ENCODE data around the gene KIAA0753. TPM values are rescaled to one million over a fixed set of nuclear protein-coding genes. Genes with fewer than 3 reads are reported as not detected.

KIAA0753 gene
- total RNA-seq, 1 experiment from 2014 or later: 7.4 TPM

GRCh38 chr17:6641247-6641863 is 844 bp upstream of the KIAA0753 start:
- peak; percentile 58 for DNase-seq (ENCODE audit: low spot score)

- DNase-seq (ENCODE audit: low spot score): peak; percentile 32
These were observed 650 bp downstream of the KIAA0753 start for GRCh38 chr17:6639586-6640535.

- DNase-seq (ENCODE audit: low spot score): peak; percentile 18
These were observed 1.4 kb downstream of the KIAA0753 start for GRCh38 chr17:6639014-6639585.

DNA sequence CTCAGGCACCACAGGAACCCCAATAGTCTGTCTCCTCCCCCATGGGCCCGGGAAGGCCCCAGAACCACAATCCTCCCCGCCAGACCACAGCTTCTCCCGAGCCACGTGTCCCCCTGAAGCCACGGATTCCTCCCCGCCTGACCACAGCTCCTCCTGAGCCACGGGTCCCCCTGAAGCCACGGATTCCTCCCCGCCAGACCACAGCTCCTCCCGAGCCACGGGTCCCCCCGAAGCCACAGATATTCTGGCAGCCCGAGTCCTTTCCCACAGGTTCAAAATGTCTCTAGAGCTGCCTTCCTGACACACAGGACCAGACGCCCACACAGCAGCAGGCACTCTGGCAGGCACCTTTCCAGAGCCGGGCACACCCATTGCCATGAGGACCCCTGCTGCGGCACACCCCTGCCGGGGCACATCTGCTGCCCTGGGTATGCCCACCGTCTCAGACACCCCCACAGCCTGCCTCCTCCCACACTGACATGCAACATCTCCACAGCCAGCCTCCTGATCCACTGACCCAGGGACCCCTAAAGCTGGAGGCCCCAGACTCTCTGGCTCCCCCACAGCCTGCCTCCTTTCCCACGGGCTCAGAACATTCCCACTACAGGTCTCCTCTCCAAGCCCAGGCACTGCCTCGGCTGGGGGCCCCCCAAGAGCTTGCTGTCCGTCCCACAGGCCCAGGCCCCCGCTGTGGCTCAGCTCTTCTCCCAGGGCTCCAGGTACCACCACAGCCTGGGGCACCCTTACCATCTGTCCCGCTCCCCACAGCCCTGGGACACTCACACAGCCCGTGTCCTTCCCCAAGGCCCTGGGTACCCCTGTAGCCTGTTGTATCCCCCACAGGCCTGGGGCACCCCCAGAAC is 2.2 kb downstream of the KIAA0753 start:
- DNase-seq (ENCODE audit: low spot score): no peak

GRCh38 chr17:6637458-6637840 is 3.1 kb downstream of the KIAA0753 start:
- no peak for DNase-seq (ENCODE audit: low spot score)

DNA sequence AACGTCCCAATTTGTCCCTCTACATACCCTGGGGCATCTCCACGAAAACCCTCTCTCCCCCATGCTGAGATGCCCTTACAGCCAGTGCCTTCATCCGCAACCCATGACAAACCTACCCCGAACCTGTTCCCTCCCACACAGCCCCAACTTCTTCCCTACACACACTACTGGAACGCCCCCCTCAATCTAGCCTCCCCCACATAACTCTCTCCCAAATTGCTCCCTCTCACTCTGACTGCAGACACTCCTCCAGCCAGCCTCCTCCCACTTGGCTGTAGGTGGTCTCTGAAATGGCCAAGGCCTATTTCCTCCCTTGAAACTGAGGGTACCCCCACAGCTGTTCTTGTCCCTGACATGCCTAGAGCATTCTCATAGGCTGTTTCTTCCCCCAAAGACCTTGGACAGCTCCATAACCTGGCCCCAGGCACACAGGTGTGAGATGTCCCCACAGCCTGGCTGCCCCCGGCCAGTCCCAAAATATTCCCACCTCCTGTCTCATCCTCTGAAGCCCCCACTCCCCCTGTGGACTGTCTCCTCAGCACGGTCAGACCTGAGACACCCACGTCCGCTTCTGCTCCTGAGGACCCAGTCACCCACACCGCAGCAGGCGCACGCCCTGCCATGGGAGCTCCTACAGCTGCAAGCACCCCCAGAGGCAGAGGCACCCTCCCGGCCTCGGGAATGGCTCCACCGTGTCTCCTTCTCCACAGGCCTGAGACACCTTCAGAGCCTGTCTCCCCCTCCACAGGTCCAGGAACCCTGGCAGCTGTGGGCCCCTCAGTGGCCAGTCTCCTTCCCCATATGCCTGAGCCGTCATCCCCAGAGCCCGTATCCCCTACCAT is 3.7 kb downstream of the KIAA0753 start:
- no peak for DNase-seq (ENCODE audit: low spot score)

- DNase-seq (ENCODE audit: low spot score): no peak
These were observed 4.4 kb downstream of the KIAA0753 start for GRCh38 chr17:6636105-6636504.

GRCh38 chr17:6633263-6633662 is 7.2 kb downstream of the KIAA0753 start:
- DNase-seq (ENCODE audit: low spot score): no peak

DNA sequence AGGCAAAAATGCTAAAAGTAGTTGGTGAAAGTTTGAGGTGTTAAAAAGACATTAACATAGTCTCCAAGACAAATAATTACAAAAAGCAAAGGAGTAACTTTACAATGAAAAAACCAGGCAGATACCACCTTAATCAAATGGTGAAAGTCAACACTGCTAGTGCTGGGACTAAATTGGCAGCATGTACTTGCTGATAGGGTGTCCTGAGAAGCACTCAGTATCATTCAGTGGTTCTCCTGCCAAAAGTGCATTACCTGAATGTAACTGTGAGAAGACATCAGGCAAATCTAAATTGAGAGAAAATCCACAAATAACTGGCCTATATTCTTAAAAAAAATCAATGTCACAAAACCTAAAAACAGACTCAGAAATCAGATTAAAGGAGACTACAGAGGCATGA is 8.0 kb downstream of the KIAA0753 start:
- no peak for DNase-seq (ENCODE audit: low spot score)

DNA sequence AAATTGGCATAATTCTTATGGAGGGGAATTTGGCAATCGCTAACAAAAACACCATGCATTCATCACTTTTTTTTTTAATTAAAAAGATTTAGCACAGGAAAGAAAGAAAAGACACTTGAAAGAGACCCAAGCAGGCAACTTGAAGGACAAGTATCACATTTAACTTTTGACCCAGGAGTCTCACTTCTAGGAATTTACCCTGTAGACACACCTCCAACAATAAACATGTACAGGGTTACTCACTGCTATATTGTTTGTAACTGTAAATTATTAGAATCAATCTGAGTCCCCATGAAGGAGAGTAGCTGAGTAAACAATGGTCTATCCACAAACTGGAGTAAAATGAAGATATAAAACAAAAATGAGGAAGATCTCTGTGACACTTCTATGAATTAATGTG is 10.1 kb downstream of the KIAA0753 start:
- no peak for DNase-seq (ENCODE audit: low spot score)

DNA sequence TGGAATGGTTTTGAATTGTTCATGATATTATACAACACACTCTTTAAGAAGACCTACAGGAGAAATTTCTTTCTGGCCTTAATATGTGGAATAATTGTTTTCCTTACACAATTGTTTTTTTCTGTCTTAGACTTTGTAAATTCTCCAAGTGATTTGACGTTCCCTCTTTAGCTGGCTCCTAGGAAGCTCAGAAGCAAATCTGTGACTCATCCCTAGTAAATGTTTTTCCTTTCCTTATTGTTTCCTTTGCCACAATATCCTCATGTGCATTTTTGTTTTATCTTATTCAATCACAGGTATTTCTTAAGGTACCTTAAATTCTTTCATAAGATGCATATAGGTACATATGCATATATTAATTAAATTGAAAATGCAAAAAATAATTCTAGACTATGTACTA is 13.5 kb downstream of the KIAA0753 start:
- no peak for DNase-seq (ENCODE audit: low spot score)

DNA sequence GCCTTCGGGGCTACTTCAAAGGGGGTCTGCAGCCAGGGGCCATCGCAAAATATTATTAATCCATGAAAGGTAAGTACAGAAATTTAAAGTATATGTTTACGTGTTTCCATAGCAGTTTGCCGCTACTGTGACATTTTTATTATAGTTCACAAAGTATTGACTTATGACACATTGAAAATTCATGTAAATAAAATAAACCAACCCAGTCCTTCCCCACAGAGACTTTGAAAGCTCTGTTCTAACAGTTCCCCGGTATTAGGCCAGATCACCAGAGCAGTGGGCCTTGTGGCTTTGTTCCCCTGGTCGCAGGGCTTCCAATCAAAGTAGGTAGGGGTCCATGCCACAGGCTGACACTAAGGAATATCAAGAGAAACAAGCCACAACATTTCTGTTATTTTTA is 13.9 kb downstream of the KIAA0753 start:
- no peak for DNase-seq (ENCODE audit: low spot score)

GRCh38 chr17:6623941-6624340 is 16.6 kb downstream of the KIAA0753 start:
- DNase-seq (ENCODE audit: low spot score): no peak

GRCh38 chr17:6611231-6611630 is 29.3 kb downstream of the KIAA0753 start:
- DNase-seq (ENCODE audit: low spot score): no peak

DNA sequence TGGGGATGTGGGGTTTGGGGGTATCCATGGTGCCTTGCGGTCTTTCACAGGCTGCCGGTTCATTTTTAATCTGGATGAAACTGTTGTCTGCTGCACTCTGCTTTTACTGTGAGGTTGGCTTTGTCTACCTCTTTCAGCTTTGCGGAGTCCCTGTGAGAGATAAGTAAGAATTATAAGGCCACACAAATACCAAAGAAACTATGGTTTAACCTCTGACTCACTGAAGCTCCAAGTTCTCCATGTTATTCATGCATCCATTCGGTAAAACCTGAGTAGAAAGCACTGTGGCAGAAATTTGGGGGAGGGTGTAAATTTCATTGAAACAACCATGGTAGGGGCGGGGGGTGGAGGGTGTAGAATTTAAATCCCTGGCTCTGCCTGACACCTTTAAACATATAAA is 30.5 kb downstream of the KIAA0753 start:
- no peak for DNase-seq (ENCODE audit: low spot score)

- no peak for DNase-seq (ENCODE audit: low spot score)
These were observed 32.2 kb downstream of the KIAA0753 start for GRCh38 chr17:6608321-6608720.

- no peak for DNase-seq (ENCODE audit: low spot score)
These were observed 35.4 kb downstream of the KIAA0753 start for GRCh38 chr17:6605142-6605541.

- no peak for DNase-seq (ENCODE audit: low spot score)
These were observed 36.7 kb downstream of the KIAA0753 start for GRCh38 chr17:6603744-6604325.

DNA sequence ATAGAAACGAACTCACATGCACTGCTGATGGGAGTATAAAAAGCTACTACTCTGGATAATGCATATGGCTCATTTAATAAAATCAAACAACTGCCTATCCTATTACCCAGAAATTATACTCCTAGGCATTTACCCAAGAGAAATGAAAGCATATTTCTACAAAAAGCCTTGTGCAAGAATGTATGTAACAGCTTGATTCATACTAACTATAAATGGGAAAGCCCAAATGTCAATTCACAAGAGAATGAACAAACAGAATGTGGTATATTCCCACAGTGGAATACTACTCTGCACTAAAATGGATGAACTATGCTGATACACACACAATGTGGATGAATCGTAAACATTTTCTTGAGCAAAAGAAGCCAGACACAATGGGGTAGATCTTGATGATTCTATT is 38.4 kb downstream of the KIAA0753 start:
- no peak for DNase-seq (ENCODE audit: low spot score)

DNA sequence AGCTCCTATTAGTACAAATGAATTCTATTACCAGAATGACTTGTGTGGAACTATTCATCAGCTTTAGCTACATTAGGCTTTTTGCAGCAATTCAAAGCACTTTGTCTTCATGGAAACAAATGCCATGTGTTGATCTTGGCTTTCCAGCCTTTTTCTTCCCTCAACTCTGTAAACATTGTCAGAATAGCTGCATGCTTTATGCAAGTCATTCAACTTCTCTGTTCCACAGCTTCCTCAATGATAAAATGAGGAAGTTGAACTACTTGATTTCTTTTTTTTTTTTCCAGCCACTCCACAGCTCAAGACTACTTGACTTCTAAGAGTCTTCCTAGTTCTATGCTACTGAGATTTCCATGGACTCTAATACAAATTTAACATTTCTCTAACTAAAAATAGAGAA is 41.1 kb downstream of the KIAA0753 start:
- no peak for DNase-seq (ENCODE audit: low spot score)

Measured in HT-29 (cell line).